CD4-positive, alpha-beta T cell treated with Interferon alpha-2 for 1 hour (primary cell): ENCODE measurements around the gene PCDHA3.
"Not testable (repeated sequence)": the region's sequence is repeated elsewhere in the genome, so short reads cannot be mapped to it uniquely, and the experiment has no call there.

Source experiments
- DNase-seq, 2 donors: peaks; one replicate each; pipeline ENCODE4 v3.0.0-alpha.2; 2020 to 2022

Gene PCDHA3

GRCh38 chr5:140821375-140822280 is 20.8 kb downstream of the PCDHA3 start, which contains the start of gene PCDHA5:
Gene PCDHA5 (plus strand): TSS chr5:140821613.
- DNase-seq = no peak

GRCh38 chr5:140822281-140822629 is 21.4 kb downstream of the PCDHA3 start:
- DNase-seq = no peak

- DNase-seq = not testable (repeated sequence)
Measured at GRCh38 chr5:140822969-140823368, 22.1 kb downstream of the PCDHA3 start.

GRCh38 chr5:140823475-140823874 is 22.6 kb downstream of the PCDHA3 start:
- no peak for DNase-seq

- no peak for DNase-seq
Measured at GRCh38 chr5:140827704-140828361, 27.0 kb downstream of the PCDHA3 start, which contains the start of gene PCDHA6. Gene PCDHA6 (plus strand): TSS chr5:140827960. CDS start chr5:140828092, 132 bp downstream.

GRCh38 chr5:140828362-140828737 is 27.5 kb downstream of the PCDHA3 start:
- no peak for DNase-seq

GRCh38 chr5:140829511-140830501 is 28.9 kb downstream of the PCDHA3 start:
- DNase-seq = not testable (repeated sequence)

- DNase-seq = no peak
Measured at GRCh38 chr5:140833993-140834392, 33.1 kb downstream of the PCDHA3 start, which contains the start of gene PCDHA7. Gene PCDHA7 (plus strand): TSS chr5:140834269. CDS start chr5:140834384, 115 bp downstream.

GRCh38 chr5:140834439-140835008 is 33.7 kb downstream of the PCDHA3 start:
- not testable (repeated sequence) for DNase-seq

GRCh38 chr5:140835622-140836510 is 35.0 kb downstream of the PCDHA3 start:
- no peak for DNase-seq

GRCh38 chr5:140840978-140841962 is 40.4 kb downstream of the PCDHA3 start, which contains the start of gene PCDHA8:
Gene PCDHA8 (plus strand): TSS chr5:140841187. CDS start chr5:140841322, 135 bp downstream.
- DNase-seq = peak in 1 of 2 donors; percentile 6

GRCh38 chr5:140842798-140843733 is 42.2 kb downstream of the PCDHA3 start:
- no peak for DNase-seq

- not testable (repeated sequence) for DNase-seq
Measured at GRCh38 chr5:140848139-140849102, 47.6 kb downstream of the PCDHA3 start, which contains the start of gene PCDHA9. Gene PCDHA9 (plus strand): TSS chr5:140848382. CDS start chr5:140848496, 114 bp downstream.

GRCh38 chr5:140849831-140850634 is 49.2 kb downstream of the PCDHA3 start:
- not testable (repeated sequence) for DNase-seq
